Prostate gland (tissue), 2 donors: Measurements from ENCODE around the gene RAB3GAP2.
"Not testable (repeated sequence)": the region's sequence is repeated elsewhere in the genome, so short reads cannot be mapped to it uniquely, and the experiment has no call there.

ENCODE experiments used
- CTCF ChIP-seq, 4 experiments: fragments of 200-600 bp in 2 of 4; fragments of 450-650 bp in 2 of 4; sonication (generic) in 2 of 4; IDR thresholded peaks; 1 replicate in 3 of 4; 2 replicates in 1 of 4; pipeline ENCODE4 v1.5.1; 2016 to 2019; ENCODE audit warnings: antibody characterized with exemption in 4 of 4, mild to moderate bottlenecking in 2 of 4, moderate library complexity in 2 of 4
- POLR2AphosphoS5 ChIP-seq: sonication (generic); formaldehyde crosslinking; IDR thresholded peaks from one replicate; pipeline ENCODE4 v1.6.1; 2017; ENCODE audit warnings: antibody characterized with exemption

- TF ChIP-seq CTCF (IDR thresholded peaks at IDR 0.05); POLR2AphosphoS5: not testable (repeated sequence)
Measured at GRCh38 chr1:220259756-220260155, 12.5 kb downstream of the RAB3GAP2 start.
